Lung (tissue), 12 donors: ENCODE results near the gene ZNF469. TPM values are rescaled to one million over a fixed set of nuclear protein-coding genes. Genes with fewer than 3 reads are reported as not detected.

Experiments used
- ATAC-seq: fragments of 200-7000 bp; cut with Tn5 transposase; one replicate; pipeline ENCODE4 v1.9.1; 2020; ENCODE audit warnings: moderate number of reproducible peaks; ENCODE audit not compliant: insufficient read depth, low FRiP score
- DNase-seq, 3 donors: peaks; one replicate each; pipeline ENCODE4 v3.0.0-alpha.2; 2013 to 2017
- H3K27ac ChIP-seq, 2 donors: one replicate each; pipeline ENCODE4 v1.5.1; 2013; ENCODE audit warnings: mild to moderate bottlenecking in 2 of 2, moderate library complexity in 2 of 2, control low read depth in 1 of 2, inconsistent platforms in 1 of 2, low read depth in 1 of 2, low read length in 1 of 2
- H3K27me3 ChIP-seq, 3 donors: one replicate each; pipeline ENCODE4 v1.5.1; 2013; ENCODE audit warnings: low read length in 2 of 3; ENCODE audit not compliant: control insufficient read depth in 3 of 3, insufficient read depth in 3 of 3
- H3K36me3 ChIP-seq, 4 donors: one replicate each; pipeline ENCODE4 v1.5.1; 2013; ENCODE audit warnings: low read length in 4 of 4, mild to moderate bottlenecking in 1 of 4, moderate library complexity in 1 of 4; ENCODE audit not compliant: control insufficient read depth in 4 of 4, insufficient read depth in 4 of 4
- H3K4me1 ChIP-seq, 5 donors: one replicate each; pipeline ENCODE4 v1.5.1; 2013; ENCODE audit warnings: low read length in 5 of 5, mild to moderate bottlenecking in 2 of 5, moderate library complexity in 1 of 5; ENCODE audit not compliant: control insufficient read depth in 5 of 5, insufficient read depth in 5 of 5
- H3K4me3 ChIP-seq: one replicate; pipeline ENCODE4 v1.5.1; 2013; ENCODE audit warnings: mild to moderate bottlenecking, control low read depth, moderate library complexity
- H3K9ac ChIP-seq, 2 donors: one replicate each; pipeline ENCODE4 v1.5.1; 2013; ENCODE audit warnings: low read length in 2 of 2, control low read depth in 1 of 2; ENCODE audit not compliant: insufficient read depth in 1 of 2
- H3K9me3 ChIP-seq, 4 donors: one replicate each; pipeline ENCODE4 v1.5.1; 2013; ENCODE audit warnings: low read length in 3 of 4, mild to moderate bottlenecking in 1 of 4, moderate library complexity in 1 of 4; ENCODE audit not compliant: control insufficient read depth in 4 of 4, insufficient read depth in 3 of 4
- whole genome bisulfite sequencing, 2 donors: extraction: QIAGEN DNeasy Blood & Tissue Kit; methylation state at CpG; one replicate each; pipeline ENCODE4 v1.1.7; 2013; 5-methylcytosine and 5-hydroxymethylcytosine counted together
- polyA plus RNA-seq, 2 donors: library from polyadenylated mRNA; stranded (reverse); fragments of 200-250 nt; gene quantifications; one replicate each; pipeline ENCODE4 v1.2.1, GENCODE V29; 2013
- total RNA-seq, 2 donors: library from RNA; depleted of rRNA in 1 of 2; stranded (reverse); fragments of >200 nt in 1 of 2; gene quantifications; one replicate each; pipeline ENCODE4 v1.2.1, GENCODE V29; 2014 to 2021
- TF ChIP-seq, protein P1 (sequence below): IDR thresholded peaks from 2 replicates; pipeline ENCODE4 v1.5.1; 2012; ENCODE audit warnings: mild to moderate bottlenecking; ENCODE audit errors: control extremely low read depth, extremely low read depth
- donor health status: control.
- donor health status: control.
- donor health status: Bipolar disorder and iron deficiency.
- donor health status: healthy.
- donor health status: DM: yes; HTN: yes; CAD: no.

ZNF469 gene
- total and polyA plus RNA-seq, 4 donors: 0.67 to 3.0 (median 1.5) TPM

DNA sequence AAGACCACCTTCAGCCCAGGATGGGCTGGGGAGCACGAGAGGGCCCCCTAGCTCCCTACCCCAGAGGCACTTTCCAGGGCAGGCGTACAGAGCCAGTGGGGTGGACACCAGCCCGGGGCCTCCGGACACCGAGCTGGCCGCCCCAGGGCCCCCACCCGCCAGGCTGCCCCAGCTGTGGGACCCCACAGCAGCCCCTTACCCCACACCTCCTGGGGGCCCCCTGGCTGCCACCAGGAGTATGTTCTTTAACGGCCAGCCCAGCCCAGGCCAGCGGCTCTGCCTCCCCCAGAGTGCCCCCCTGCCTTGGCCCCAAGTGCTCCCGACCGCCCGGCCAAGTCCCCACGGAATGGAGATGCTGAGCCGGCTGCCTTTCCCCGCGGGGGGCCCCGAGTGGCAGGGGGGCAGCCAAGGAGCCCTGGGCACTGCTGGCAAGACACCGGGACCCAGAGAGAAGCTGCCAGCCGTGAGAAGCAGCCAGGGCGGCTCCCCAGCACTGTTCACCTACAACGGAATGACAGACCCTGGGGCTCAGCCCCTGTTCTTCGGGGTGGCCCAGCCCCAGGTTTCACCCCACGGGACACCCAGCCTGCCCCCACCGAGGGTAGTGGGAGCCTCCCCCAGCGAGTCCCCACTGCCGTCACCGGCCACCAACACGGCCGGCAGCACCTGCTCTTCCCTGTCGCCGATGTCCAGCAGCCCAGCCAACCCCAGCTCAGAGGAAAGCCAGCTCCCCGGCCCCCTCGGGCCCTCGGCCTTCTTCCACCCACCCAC is 46.0 kb downstream of the ZNF469 start:
- Histone ChIP-seq H3K4me3 (no peak overlapping the region), H3K36me3 (no peaks in the 10 kb centered on the region), H3K9ac (no peak overlapping the region), H3K4me1 (peaks cover 0 to 7% (median 0%) of the 10 kb centered on the region in 5 donors), H3K27ac (no peak overlapping the region), H3K27me3 (peaks cover 0 to 3% (median 2%) of the 10 kb centered on the region in 3 donors), H3K9me3 (peaks cover 0 to 2% (median 0%) of the 10 kb centered on the region in 4 donors)
- DNase-seq: no peak
- TF ChIP-seq, protein P1, sequence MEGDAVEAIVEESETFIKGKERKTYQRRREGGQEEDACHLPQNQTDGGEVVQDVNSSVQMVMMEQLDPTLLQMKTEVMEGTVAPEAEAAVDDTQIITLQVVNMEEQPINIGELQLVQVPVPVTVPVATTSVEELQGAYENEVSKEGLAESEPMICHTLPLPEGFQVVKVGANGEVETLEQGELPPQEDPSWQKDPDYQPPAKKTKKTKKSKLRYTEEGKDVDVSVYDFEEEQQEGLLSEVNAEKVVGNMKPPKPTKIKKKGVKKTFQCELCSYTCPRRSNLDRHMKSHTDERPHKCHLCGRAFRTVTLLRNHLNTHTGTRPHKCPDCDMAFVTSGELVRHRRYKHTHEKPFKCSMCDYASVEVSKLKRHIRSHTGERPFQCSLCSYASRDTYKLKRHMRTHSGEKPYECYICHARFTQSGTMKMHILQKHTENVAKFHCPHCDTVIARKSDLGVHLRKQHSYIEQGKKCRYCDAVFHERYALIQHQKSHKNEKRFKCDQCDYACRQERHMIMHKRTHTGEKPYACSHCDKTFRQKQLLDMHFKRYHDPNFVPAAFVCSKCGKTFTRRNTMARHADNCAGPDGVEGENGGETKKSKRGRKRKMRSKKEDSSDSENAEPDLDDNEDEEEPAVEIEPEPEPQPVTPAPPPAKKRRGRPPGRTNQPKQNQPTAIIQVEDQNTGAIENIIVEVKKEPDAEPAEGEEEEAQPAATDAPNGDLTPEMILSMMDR: no peak
- no peak for ATAC-seq
- WGBS, 2 donors: 84 to 95% methylated on average over 30 to 34 of the region's 34 CpGs

DNA sequence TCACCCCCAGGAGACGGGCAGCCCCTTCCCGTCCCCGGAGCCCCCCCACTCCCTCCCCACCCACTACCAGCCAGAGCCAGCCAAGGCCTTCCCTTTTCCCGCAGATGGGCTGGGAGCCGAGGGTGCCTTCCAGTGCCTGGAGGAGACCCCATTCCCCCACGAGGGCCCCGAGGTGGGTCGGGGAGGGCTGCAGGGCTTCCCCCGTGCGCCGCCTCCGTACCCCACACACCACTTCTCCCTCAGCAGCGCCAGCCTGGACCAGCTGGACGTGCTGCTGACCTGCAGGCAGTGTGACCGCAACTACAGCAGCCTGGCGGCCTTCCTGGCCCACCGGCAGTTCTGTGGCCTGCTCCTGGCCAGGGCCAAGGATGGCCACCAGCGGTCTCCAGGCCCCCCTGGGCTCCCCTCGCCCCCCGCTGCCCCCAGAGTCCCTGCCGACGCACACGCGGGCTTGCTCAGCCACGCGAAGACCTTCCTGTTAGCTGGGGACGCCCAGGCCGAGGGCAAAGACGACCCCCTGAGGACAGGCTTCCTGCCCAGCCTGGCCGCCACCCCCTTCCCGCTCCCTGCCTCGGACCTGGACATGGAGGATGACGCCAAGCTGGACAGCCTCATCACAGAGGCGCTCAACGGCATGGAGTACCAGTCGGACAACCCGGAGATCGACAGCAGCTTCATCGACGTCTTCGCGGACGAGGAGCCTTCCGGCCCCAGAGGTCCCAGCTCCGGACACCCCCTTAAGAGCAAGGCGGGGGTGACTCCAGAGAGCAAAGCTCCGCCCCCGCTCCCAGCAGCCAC is 46.8 kb downstream of the ZNF469 start:
- H3K4me1 ChIP-seq: peaks cover 0 to 7% (median 0%) of the 10 kb centered on the region in 5 donors
- no peak overlapping the region for H3K4me3 ChIP-seq
- ATAC-seq (no peak), DNase-seq (no peak)
- TF ChIP-seq, protein P1: no peak
- peaks cover 0 to 2% (median 0%) of the 10 kb centered on the region in 4 donors for H3K9me3 ChIP-seq
- no peak overlapping the region for H3K9ac ChIP-seq
- H3K27ac ChIP-seq: no peak overlapping the region
- WGBS, 2 donors: 75 to 82% methylated on average over 47 to 48 of the region's 48 CpGs
- peaks cover 0 to 3% (median 2%) of the 10 kb centered on the region in 3 donors for H3K27me3 ChIP-seq
- H3K36me3 ChIP-seq: no peaks in the 10 kb centered on the region

DNA sequence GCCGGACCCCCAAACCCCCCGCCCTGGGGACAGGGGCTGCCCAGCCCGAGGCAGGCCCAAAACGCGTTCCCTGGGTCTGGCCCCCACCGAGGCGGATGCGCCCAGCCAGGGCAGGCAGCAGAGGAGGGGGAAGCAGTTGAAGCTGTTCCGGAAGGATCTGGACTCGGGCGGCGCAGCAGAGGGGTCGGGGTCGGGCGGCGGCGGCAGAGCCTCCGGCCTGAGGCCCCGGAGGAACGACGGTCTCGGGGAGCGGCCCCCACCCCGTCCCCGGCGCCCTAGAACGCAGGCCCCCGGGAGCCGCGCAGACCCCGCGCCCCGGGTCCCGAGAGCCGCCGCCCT is 47.4 kb downstream of the ZNF469 start:
- DNase-seq: peak; percentile 33 to 70 (median 54)

More for the DNA sequence above, 47.4 kb downstream of the ZNF469 start:
- no peaks in the 10 kb centered on the region for H3K36me3 ChIP-seq
- H3K9ac ChIP-seq: no peak overlapping the region
- peaks cover 0 to 7% (median 0%) of the 10 kb centered on the region in 5 donors for H3K4me1 ChIP-seq
- peak overlapping the region; percentile 33 for H3K4me3 ChIP-seq
- peaks cover 0 to 2% (median 0%) of the 10 kb centered on the region in 4 donors for H3K9me3 ChIP-seq
- no peak for ATAC-seq
- TF ChIP-seq, protein P1: no peak
- 3 to 10% methylated on average over 6 to 36 of the region's 36 CpGs for WGBS, 2 donors
- H3K27me3 ChIP-seq: peaks cover 0 to 3% (median 2%) of the 10 kb centered on the region in 3 donors
- no peak overlapping the region for H3K27ac ChIP-seq
